ENCODE data around the gene AGTRAP. TPM values are rescaled to one million over a fixed set of nuclear protein-coding genes. Genes with fewer than 3 reads are reported as not detected.

Gene AGTRAP
- total and polyA plus RNA-seq, 2 of the 8 experiments (the other 6 are each of a cell fraction or from before 2014, with no cell fraction given): 69.7 to 192 TPM

DNA sequence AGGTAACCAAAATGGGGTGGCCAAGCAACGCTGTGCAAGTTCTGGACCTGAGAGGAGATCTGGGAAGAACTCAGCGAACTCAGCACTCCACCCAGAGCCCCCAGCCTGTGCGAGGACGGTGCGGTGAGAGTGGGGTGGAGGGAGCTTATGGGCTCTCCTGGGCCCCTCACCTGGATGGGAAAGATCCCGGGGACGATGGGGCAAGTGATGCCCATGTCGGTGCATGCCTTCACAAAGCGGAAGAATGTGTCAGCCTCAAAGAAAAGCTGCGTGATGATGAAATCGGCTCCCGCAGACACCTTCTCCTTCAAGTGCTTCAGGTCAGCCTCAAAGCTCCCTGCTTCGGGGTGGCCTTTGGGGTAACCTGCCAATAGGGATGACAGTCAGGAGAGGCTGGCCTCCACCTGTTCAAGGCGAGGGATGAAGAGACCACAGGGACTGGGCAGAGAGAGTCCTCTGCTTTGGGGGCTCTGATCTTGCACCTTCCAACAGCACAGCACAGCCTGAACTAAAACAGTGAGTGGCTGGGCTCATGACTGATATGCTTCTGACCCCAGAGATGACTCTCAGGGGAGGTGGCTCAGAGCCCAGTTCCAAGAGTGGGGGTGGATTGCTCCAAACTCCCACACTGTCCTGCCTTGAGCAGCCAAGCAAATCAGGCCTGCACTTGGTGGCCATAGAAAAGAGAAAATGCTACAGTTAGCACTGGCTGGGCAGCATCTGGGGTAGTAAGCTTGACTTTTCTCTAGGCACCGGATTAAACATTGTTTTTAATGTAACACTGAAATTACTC is 60.3 kb downstream of the AGTRAP start:
- 85% methylated on average over 15 of the region's 15 CpGs; no CpG with 5 or more reads in 1 of the 2 experiments for WGBS, 2 experiments (ENCODE audit: extremely low coverage in 1 of 2, insufficient coverage in 1 of 2, insufficient read length in 1 of 2, insufficient replicate concordance in 2 of 2, low coverage in 1 of 2, low lambda C conversion rate in 2 of 2, missing lambda C conversion rate in 1 of 2)
- POLR2A ChIA-PET (ENCODE audit: partially characterized antibody): interaction anchor here (0.8 to 1.3 kb wide), 4 partner anchors 9 to 19 kb away, joined by 3 to 4 read pairs (median 3); no protein-coding TSS in a partner anchor
- FAIRE-seq: no peak
- TF ChIP-seq CBX5 (IDR thresholded peaks at IDR 0.05; ENCODE audit: low read depth, low read length) (no peak), KDM1A (IDR thresholded peaks at IDR 0.05; ENCODE audit: borderline replicate concordance, low read length) (no peak), YY1 (IDR thresholded peaks at IDR 0.05; ENCODE audit: low read depth, low read length) (no peak), ZNF274 (IDR thresholded peaks at IDR 0.05; ENCODE audit: borderline replicate concordance, extremely low read depth, low read length) (no peak), JUN (IDR thresholded peaks at IDR 0.05; ENCODE audit: low read depth, low read length) (no peak), NANOG (IDR thresholded peaks at IDR 0.05; ENCODE audit: insufficient read depth, low read depth, low read length, poor library complexity, severe bottlenecking) (no peak), CTBP2 (IDR thresholded peaks at IDR 0.05; ENCODE audit: borderline replicate concordance, insufficient read depth, insufficient read length, low read length) (no peak)
- TF ChIP-seq, protein P1, sequence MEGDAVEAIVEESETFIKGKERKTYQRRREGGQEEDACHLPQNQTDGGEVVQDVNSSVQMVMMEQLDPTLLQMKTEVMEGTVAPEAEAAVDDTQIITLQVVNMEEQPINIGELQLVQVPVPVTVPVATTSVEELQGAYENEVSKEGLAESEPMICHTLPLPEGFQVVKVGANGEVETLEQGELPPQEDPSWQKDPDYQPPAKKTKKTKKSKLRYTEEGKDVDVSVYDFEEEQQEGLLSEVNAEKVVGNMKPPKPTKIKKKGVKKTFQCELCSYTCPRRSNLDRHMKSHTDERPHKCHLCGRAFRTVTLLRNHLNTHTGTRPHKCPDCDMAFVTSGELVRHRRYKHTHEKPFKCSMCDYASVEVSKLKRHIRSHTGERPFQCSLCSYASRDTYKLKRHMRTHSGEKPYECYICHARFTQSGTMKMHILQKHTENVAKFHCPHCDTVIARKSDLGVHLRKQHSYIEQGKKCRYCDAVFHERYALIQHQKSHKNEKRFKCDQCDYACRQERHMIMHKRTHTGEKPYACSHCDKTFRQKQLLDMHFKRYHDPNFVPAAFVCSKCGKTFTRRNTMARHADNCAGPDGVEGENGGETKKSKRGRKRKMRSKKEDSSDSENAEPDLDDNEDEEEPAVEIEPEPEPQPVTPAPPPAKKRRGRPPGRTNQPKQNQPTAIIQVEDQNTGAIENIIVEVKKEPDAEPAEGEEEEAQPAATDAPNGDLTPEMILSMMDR (IDR thresholded peaks at IDR 0.05; ENCODE audit: control extremely low read depth in 1 of 3, insufficient read depth in 1 of 3, low read depth in 1 of 3, low read length in 3 of 3): no peak
- TF ChIP-seq, protein P2, sequence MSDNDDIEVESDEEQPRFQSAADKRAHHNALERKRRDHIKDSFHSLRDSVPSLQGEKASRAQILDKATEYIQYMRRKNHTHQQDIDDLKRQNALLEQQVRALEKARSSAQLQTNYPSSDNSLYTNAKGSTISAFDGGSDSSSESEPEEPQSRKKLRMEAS (IDR thresholded peaks at IDR 0.05): no peak

More for the DNA sequence above, 60.3 kb downstream of the AGTRAP start:
- Histone ChIP-seq H2BK20ac (ENCODE audit: low read length) (no peak overlapping the region), H3K27ac (ENCODE audit: low read depth, low read length) (no peak overlapping the region), H2BK5ac (ENCODE audit: low read depth, low read length) (no peak overlapping the region), H2BK120ac (replicated peaks; ENCODE audit: low read depth, low read length) (no peak overlapping the region), H2BK12ac (ENCODE audit: low read depth, low read length) (no peak overlapping the region), H3K4me2 (ENCODE audit: insufficient read depth in 1 of 2, low read depth in 2 of 2, low read length in 2 of 2) (no peak overlapping the region), H4K8ac (ENCODE audit: extremely low read depth, insufficient read depth, low read length) (no peak overlapping the region), H3K9me3 (ENCODE audit: insufficient read depth in 2 of 2, low read depth in 1 of 2, low read length in 1 of 2) (no peaks in the 10 kb centered on the region), H2BK15ac (ENCODE audit: low read length) (no peak overlapping the region), H3K79me2 (ENCODE audit: control insufficient read depth in 1 of 2, insufficient read depth in 2 of 2, low read length in 2 of 2) (no peaks in the 10 kb centered on the region), H3K23me2 (ENCODE audit: low read depth, low read length) (no peaks in the 10 kb centered on the region), H2AFZ (ENCODE audit: low read length) (no peak overlapping the region), H4K20me1 (replicated peaks in 1 of 2; ENCODE audit: control insufficient read depth in 1 of 2, insufficient read depth in 2 of 2, low read length in 2 of 2) (peaks cover 2 to 3% of the 10 kb centered on the region in 2 experiments), H3K56ac (replicated peaks; ENCODE audit: insufficient read length, low read depth, low read length) (no peak overlapping the region), H2AK5ac (ENCODE audit: low read depth, low read length) (no peak overlapping the region), H3K4ac (replicated peaks; ENCODE audit: insufficient read length, low read depth, low read length) (no peak overlapping the region), H3K79me1 (ENCODE audit: low read depth, low read length) (no peaks in the 10 kb centered on the region; the same call in 1 of the 2 replicates), H3K27me3 (replicated peaks in 1 of 4; ENCODE audit: control insufficient read depth in 3 of 4, extremely low read depth in 1 of 4, insufficient read depth in 3 of 4, low read length in 3 of 4) (no peaks in the 10 kb centered on the region), H4K91ac (replicated peaks; ENCODE audit: insufficient read length, low read length) (no peak overlapping the region), H3K14ac (ENCODE audit: insufficient read length) (no peak overlapping the region), H3K4me3 (ENCODE audit: extremely low read depth in 1 of 4, insufficient read depth in 2 of 4, low read depth in 3 of 4, low read length in 4 of 4) (no peak overlapping the region), H3K18ac (ENCODE audit: extremely low read depth, low read length) (no peak overlapping the region), H3K36me3 (ENCODE audit: control insufficient read depth in 2 of 4, insufficient read depth in 4 of 4, low read length in 3 of 4) (peaks cover 8 to 33% (median 19%) of the 10 kb centered on the region in 4 experiments), H3K4me1 (replicated peaks in 1 of 4; ENCODE audit: control insufficient read depth in 3 of 4, insufficient read depth in 4 of 4, low read length in 3 of 4) (no peaks in the 10 kb centered on the region), H3K23ac (ENCODE audit: insufficient read length) (no peak overlapping the region), H3K9ac (replicated peaks in 1 of 4; ENCODE audit: extremely low read depth in 1 of 4, low read depth in 3 of 4, low read length in 3 of 4) (no peak overlapping the region), H4K5ac (ENCODE audit: insufficient read length, low read depth, low read length) (no peak overlapping the region)
- no peak for DNase-seq (ENCODE audit: low read depth in 1 of 2, low spot score in 2 of 2)
- CTCF ChIA-PET (ENCODE audit: partially characterized antibody): interaction anchor here (0.6 to 4.2 kb wide), 7 partner anchors 9 to 420 kb away, joined by 3 to 34 read pairs (median 3); no protein-coding TSS in a partner anchor

Data from H1 (cell line).